A673 (cell line): ENCODE measurements around the gene GRIA1.

Source experiments
- CTCF ChIP-seq: fragments of 300-800, 200-600 bp; sonication (generic); conservative IDR thresholded peaks from 2 replicates; pipeline ENCODE4 v1.5.1; 2017; ENCODE audit warnings: low read depth, mild to moderate bottlenecking, antibody characterized with exemption, low read length, moderate library complexity, mixed read lengths
- EZH2 ChIP-seq: fragments of 200-600 bp; sonication (generic); IDR thresholded peaks from 2 replicates; pipeline ENCODE4 v1.6.1; 2017; ENCODE audit warnings: borderline replicate concordance, low read depth, mild to moderate bottlenecking, mixed read lengths, antibody characterized with exemption, low read length; ENCODE audit not compliant: poor library complexity, severe bottlenecking

- TF ChIP-seq CTCF (no peak), EZH2 (no peak)
Measured at GRCh38 chr5:153613144-153613543, 122.7 kb downstream of the GRIA1 start.
